MG63 (cell line): ENCODE measurements around the gene DARS2. TPM values are rescaled to one million over a fixed set of nuclear protein-coding genes. Genes with fewer than 3 reads are reported as not detected.
"Not testable (repeated sequence)": the region's sequence is repeated elsewhere in the genome, so short reads cannot be mapped to it uniquely, and the experiment has no call there.

Experiments used
- DNase-seq: peaks from one replicate; pipeline ENCODE4 v3.0.0-alpha.2; 2020
- H3K27me3 ChIP-seq: fragments of 250-450 bp; sonication (Bioruptor Pico); 2 replicates; pipeline ENCODE4 v1.5.1; 2020; ENCODE audit warnings: mild to moderate bottlenecking, moderate library complexity
- H3K36me3 ChIP-seq: fragments of 250-450 bp; sonication (Bioruptor Pico); 2 replicates; pipeline ENCODE4 v1.5.1; 2020; ENCODE audit warnings: mild to moderate bottlenecking, moderate library complexity
- H3K4me3 ChIP-seq: fragments of 250-450 bp; sonication (Bioruptor Pico); 2 replicates; pipeline ENCODE4 v1.5.1; 2020; ENCODE audit warnings: mild to moderate bottlenecking, moderate library complexity
- H3K9me3 ChIP-seq: fragments of 250-450 bp; sonication (Bioruptor Pico); 2 replicates; pipeline ENCODE4 v1.5.1; 2020; ENCODE audit warnings: mild to moderate bottlenecking, moderate library complexity
- total RNA-seq: library from RNA; depleted of rRNA; stranded (reverse); fragments of >200 nt; shearing (Covaris generic); gene quantifications from 2 replicates; pipeline ENCODE4 v1.2.3, GENCODE V29; 2014; ENCODE audit warnings: low replicate concordance; rRNA removed

Gene DARS2
- 25.8 and 38.4 TPM in 2 replicates for total RNA-seq

DNA sequence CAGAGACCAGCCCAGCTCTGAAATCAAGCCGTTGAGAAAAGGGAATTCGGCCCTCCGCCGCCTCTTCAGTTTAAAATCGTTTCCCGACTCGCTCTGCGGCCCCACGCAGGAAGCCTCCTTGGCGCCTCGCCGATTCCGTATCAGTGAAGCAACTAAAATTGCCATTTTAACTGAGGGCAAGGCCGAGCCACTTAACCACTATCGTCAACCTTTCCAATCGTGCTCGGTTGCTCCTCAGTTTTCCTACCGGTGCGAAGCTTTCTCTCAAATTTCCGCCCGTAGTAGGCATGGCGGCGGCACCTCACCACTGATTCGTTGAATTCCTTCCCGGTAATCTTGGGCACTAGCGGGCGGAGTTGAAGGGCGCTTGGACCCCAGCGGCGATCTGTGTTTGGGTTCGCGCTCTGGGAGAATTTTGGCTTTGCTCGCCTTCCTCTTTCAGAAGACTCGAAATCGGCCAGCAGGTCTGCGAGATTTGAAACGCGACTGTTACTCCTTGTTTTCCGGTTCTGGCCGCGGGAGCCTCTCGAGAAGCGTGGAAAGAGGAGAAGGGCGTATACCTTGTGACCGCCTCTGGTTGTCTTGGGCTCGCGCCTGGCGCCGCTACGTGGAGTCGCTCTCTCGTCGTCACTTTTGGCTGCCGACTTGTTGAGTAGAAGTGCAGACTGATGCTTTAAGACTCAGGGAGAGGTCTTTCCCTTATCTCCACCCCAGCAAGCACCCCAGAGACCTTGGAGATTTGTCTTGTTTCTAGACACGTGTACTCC, at the start of gene DARS2, which contains the start of gene CENPL:
TSS of gene DARS2 (plus strand) at position 359 of the 767 bp plus-strand sequence. CDS start 557 bp downstream, outside the sequence.
TSS of gene CENPL (minus strand) at position 569 of the 767 bp plus-strand sequence. CDS start 13,584 bp downstream, outside the sequence.
- Histone ChIP-seq H3K36me3 (peaks cover 32% of the 10 kb centered on the region), H3K27me3 (no peaks in the 10 kb centered on the region), H3K4me3 (peak within 1 kb of the TSS; percentile 82), H3K9me3 (no peaks in the 10 kb centered on the region)
- DNase-seq, result peak; percentile 96

DNA sequence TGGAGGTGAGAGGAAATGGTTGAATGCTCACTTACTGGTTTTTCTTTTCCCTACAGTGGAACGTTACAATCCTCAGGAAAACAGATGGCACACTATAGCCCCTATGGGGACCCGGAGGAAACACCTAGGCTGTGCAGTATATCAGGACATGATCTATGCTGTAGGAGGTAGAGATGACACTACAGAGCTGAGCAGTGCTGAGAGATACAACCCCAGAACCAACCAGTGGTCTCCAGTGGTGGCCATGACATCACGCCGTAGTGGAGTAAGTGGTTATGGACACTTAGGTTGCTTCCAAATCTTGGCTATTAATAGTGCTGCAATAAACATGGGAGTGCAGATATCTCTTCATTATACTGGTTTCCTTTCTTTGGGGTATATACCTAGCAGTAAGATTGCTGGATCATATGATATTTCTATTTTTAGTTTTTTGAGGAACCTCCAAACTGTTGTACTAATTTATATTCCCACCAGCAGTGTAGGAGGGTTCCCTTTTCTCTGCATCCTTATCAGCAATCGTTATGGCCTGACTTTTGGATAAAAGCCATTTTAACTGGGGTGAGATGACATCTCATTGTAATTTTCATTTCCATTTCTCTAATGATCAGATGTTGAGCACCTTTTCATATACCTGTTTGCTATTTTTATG, 48.8 kb upstream of the DARS2 start:
- H3K36me3 ChIP-seq, result peaks cover 24% of the 10 kb centered on the region
- DNase-seq, result no peak
- H3K9me3 ChIP-seq, result no peaks in the 10 kb centered on the region; the same call in 1 of the 2 replicates
- H3K4me3 ChIP-seq, result no peak overlapping the region
- no peaks in the 10 kb centered on the region for H3K27me3 ChIP-seq

GRCh38 chr1:173779936-173780335, 44.5 kb upstream of the DARS2 start:
- no peaks in the 10 kb centered on the region; the same call in 1 of the 2 replicates for H3K9me3 ChIP-seq
- peaks cover 37% of the 10 kb centered on the region for H3K36me3 ChIP-seq
- DNase-seq, result no peak
- no peak overlapping the region for H3K4me3 ChIP-seq
- no peaks in the 10 kb centered on the region for H3K27me3 ChIP-seq

DNA sequence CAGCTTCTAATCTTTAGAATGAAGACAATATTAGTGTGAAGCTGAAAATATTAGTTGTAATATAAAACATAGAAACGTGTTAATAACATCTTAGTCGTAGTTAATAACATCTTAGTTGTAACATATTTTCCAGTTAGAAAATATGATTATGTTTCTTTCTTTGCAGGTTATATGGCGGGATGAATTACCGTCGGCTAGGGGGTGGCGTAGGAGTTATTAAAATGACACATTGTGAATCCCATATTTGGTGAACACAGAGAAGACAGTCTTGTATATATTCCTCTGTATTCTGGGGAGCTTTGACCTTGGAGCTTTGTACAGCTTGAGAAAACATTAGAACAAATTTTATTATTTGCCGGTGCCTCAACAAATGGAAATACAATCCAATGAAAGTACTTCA, 39.5 kb upstream of the DARS2 start:
- H3K4me3 ChIP-seq, result no peak overlapping the region

GRCh38 chr1:173789841-173790240, 34.6 kb upstream of the DARS2 start:
- Histone ChIP-seq H3K27me3 (no peaks in the 10 kb centered on the region), H3K4me3 (no peak overlapping the region), H3K36me3 (peaks cover 39% of the 10 kb centered on the region), H3K9me3 (no peaks in the 10 kb centered on the region)
- DNase-seq, result no peak

More for the DNA sequence above, 39.5 kb upstream of the DARS2 start:
- H3K27me3 ChIP-seq, result no peaks in the 10 kb centered on the region
- no peaks in the 10 kb centered on the region for H3K9me3 ChIP-seq
- DNase-seq, result no peak
- peaks cover 34% of the 10 kb centered on the region for H3K36me3 ChIP-seq

- DNase-seq, result peak; percentile 25
- Histone ChIP-seq H3K9me3 (no peaks in the 10 kb centered on the region), H3K4me3 (no peak overlapping the region), H3K36me3 (peaks cover 57% of the 10 kb centered on the region), H3K27me3 (no peaks in the 10 kb centered on the region)
These were observed 26.4 kb upstream of the DARS2 start for GRCh38 chr1:173798078-173798477.

- not testable (repeated sequence) for DNase-seq, H3K9me3 ChIP-seq, H3K27me3 ChIP-seq, H3K4me3 ChIP-seq
- H3K36me3 ChIP-seq, result peaks cover 69% of the 10 kb centered on the region
These were observed 24.5 kb upstream of the DARS2 start for GRCh38 chr1:173799995-173800394.

DNA sequence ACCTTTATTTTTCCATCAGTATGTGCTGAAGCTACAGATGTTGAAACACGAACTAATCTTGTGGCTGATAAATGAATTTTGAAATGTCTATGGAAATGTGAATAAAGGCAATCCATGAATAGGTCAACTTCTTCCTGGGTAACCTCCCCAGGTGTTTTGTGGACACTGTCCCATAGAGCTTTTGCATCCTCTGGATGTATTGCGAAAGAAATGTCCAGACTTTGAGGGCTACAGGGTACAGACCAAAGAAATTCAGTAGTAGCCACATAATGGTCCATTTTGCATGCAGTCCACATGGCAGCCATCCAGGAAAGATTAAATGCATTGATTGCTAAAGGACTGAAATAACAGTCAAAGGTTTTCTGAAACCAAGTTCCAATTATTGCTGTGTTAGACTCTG, 21.5 kb upstream of the DARS2 start:
- DNase-seq, result no peak
- H3K4me3 ChIP-seq, result no peak overlapping the region
- H3K9me3 ChIP-seq, result no peaks in the 10 kb centered on the region
- peaks cover 81% of the 10 kb centered on the region for H3K36me3 ChIP-seq
- no peaks in the 10 kb centered on the region for H3K27me3 ChIP-seq

DNA sequence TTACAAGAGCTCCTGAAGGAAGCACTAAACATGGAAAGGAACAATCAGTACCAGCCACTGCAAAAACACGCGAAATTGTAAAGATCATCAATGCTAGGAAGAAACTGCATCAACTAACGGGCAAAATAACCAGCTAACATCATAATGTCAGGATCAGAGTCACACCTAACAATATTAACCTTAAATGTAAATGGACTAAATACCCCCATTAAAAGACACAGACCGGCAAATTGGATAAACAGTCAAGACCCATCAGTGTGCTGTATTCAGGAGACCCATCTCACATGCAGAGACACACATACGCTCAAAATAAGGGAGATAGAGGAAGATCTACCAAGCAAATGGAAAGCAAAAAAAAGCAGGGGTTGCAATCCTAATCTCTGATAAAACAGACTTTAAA, 10.8 kb upstream of the DARS2 start:
- H3K4me3 ChIP-seq, DNase-seq, H3K27me3 ChIP-seq: not testable (repeated sequence)
- Histone ChIP-seq H3K36me3 (peaks cover 81% of the 10 kb centered on the region), H3K9me3 (peaks cover 11% of the 10 kb centered on the region)

DNA sequence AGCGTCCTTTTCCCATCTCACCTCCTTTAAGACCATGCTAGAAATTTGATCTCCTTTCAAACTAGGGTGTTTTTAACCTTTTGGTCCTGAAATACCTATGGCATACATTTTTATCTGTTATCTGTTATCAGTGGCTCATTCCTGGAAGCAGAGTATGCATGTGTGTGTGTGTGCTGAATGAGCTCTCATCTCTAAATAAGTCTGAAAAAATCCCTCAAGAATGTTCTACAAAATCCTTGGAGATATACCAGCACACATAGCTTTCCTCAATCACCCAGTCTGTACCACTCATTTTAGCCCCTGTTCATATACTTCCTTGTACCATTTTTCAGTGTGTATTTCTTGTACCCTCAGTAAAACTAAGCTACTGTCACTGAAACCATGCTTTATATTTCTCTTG, 6.0 kb upstream of the DARS2 start:
- Histone ChIP-seq H3K36me3 (peaks cover 82% of the 10 kb centered on the region), H3K4me3 (no peak overlapping the region), H3K27me3 (no peaks in the 10 kb centered on the region), H3K9me3 (peaks cover 12% of the 10 kb centered on the region)
- DNase-seq, result no peak

GRCh38 chr1:173821680-173822079, 2.8 kb upstream of the DARS2 start:
- Histone ChIP-seq H3K36me3 (peaks cover 60% of the 10 kb centered on the region), H3K9me3 (peaks cover 4% of the 10 kb centered on the region), H3K4me3 (no peak overlapping the region), H3K27me3 (no peaks in the 10 kb centered on the region)
- no peak for DNase-seq

DNA sequence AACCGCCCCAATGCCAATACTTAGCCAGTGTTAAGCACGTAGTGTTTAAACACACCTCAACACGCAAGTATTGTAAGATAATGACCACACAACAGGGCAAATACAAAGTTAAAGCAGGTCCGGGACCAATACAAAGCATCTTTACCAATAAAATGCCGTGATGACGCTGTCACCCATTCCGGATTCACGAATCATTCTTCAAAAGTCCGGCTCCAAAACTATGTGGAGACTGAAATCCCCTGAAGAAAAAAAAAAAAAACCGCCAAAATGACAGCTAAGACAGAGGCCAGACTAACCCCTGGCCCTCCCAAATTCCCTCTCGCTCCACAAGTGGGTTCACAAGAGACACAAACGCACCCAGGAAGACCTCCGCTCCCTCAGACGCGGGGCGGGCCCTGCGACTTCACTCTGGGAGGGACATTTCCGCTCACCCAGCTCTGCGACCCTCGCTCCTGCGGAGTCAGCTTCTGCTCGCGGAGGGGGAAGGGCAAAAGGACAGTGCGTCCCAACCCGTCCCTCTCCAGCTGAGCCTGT, 625 bp upstream of the DARS2 start:
- no peaks in the 10 kb centered on the region for H3K9me3 ChIP-seq
- peak overlapping the region; percentile 82 for H3K4me3 ChIP-seq
- DNase-seq, result no peak
- peaks cover 39% of the 10 kb centered on the region for H3K36me3 ChIP-seq
- no peaks in the 10 kb centered on the region for H3K27me3 ChIP-seq

DNA sequence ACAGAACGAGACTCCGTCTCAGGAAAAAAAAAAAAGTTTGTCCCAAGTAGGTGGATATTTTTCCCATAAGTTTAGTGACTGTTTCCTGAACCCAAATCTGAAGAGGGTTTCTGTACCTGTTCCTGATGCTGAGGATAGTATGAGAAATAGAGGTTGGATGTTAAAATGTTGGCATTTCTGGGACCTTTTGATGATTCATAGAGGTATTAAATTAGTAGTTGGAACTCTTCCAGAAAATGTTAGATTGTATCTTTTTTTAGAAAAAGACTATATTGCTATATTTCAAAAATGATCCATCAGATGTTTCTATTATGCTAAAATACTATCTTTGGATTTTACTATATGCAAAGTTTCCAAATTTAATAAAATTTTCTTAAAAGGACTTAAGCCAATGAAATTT, 3.1 kb downstream of the DARS2 start:
- DNase-seq, result no peak
- Histone ChIP-seq H3K27me3 (no peaks in the 10 kb centered on the region), H3K4me3 (no peak overlapping the region), H3K9me3 (no peaks in the 10 kb centered on the region), H3K36me3 (peaks cover 16% of the 10 kb centered on the region)

DNA sequence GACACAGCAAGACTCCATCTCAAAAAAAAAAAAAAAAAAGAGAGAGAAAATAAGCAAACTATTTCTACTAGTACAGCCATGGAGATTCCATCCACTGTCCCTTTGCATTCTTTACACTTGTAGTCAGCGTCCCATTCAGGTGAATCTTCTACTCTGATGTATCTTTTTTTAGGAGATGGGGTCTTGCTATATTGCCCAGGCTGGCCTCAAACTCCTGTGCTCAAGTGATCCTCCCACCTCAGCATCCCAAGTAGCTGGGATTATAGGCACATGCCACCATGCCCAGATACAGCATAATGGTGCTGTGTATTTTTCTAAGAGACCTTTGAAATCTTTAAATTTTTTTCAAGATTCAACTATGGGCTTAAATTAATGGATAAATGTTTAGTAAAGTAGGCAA, 8.3 kb downstream of the DARS2 start:
- Histone ChIP-seq H3K36me3 (peaks cover 25% of the 10 kb centered on the region), H3K9me3 (no peaks in the 10 kb centered on the region), H3K4me3 (no peak overlapping the region), H3K27me3 (no peaks in the 10 kb centered on the region)
- no peak for DNase-seq

DNA sequence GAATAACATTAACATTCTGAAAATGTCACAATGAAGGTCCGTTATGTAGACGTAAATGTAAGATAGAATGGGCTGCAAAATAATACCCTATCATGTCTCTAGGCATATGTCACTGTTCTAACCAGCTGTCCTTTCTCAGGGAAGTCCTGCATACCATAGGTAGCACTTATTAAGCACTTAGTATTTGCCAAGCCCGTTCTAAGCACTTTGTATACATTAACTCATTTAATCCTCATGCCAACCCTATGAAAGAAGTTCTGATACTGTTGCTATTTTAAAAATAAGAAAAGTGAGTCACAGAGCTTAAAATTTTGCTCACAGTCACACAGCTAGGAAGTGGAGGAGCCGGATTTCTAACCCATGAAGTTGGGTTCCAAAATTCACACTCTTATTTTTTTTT, 27.6 kb downstream of the DARS2 start:
- H3K27me3 ChIP-seq, result no peaks in the 10 kb centered on the region
- peaks cover 38% of the 10 kb centered on the region for H3K36me3 ChIP-seq
- no peak overlapping the region for H3K4me3 ChIP-seq
- H3K9me3 ChIP-seq, result no peaks in the 10 kb centered on the region
- no peak for DNase-seq

DNA sequence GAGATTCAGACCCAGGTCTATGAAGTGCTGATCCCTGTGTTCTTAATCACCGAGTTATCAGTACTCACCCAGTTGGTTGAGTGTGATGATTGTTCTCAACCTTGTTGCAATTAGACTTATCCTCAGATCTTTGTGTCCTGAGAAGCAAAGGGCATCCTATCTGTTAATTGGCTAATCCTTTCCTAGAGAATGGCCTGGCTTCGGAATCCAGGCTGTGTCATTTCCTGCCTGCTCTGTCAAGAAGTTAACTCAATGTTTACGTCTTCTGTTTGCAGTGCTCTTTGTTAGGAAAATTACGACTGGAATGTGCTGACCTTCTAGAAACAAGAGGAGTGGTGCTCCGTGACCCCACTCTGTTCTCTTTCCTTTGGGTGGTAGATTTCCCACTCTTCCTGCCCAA, 28.6 kb downstream of the DARS2 start:
- Histone ChIP-seq H3K4me3 (no peak overlapping the region), H3K9me3 (no peaks in the 10 kb centered on the region), H3K27me3 (no peaks in the 10 kb centered on the region), H3K36me3 (peaks cover 48% of the 10 kb centered on the region)
- DNase-seq, result peak; percentile 27

DNA sequence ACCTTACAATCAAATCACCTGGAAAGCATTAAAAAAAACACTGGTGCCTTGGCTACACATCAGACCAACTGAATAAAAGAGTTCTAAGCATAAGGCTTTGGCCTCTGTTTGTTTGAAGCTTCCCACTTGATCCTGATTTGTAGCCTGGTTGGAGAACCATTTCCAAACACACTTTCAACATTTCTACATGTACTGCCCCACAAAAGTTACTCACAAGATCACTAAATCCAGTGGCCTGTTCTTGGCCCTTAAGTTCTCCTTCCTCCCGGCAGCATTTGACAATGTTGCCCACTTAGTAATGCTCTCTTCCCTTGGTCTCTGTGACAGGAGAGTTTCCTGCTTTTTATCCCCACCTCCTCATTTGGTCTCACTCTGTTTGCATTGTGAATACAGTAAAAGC, 31.5 kb downstream of the DARS2 start:
- Histone ChIP-seq H3K36me3 (peaks cover 63% of the 10 kb centered on the region), H3K4me3 (no peak overlapping the region), H3K9me3 (no peaks in the 10 kb centered on the region), H3K27me3 (no peaks in the 10 kb centered on the region)
- no peak for DNase-seq
